Upper lobe of left lung (tissue), 6 donors: ENCODE measurements around the gene MORN1. TPM values are rescaled to one million over a fixed set of nuclear protein-coding genes. Genes with fewer than 3 reads are reported as not detected.

Source experiments
- ATAC-seq, 2 donors: fragments of 200-7000 bp; cut with Tn5 transposase; one replicate each; pipeline ENCODE4 v1.9.1; 2022; ENCODE audit warnings: mild to moderate bottlenecking in 2 of 2, moderate library complexity in 2 of 2; ENCODE audit not compliant: low FRiP score in 2 of 2
- DNase-seq, 2 donors: peaks; one replicate each; pipeline ENCODE4 v3.0.0-alpha.2; 2019 to 2020
- H3K27ac ChIP-seq, 4 donors: fragments of 200-600 bp; sonication (generic); one replicate each; pipeline ENCODE4 v1.5.1; 2016 to 2019
- H3K27me3 ChIP-seq, 4 donors: fragments of 200-600 bp; sonication (generic); one replicate each; pipeline ENCODE4 v1.5.1; 2017 to 2019
- H3K36me3 ChIP-seq, 4 donors: fragments of 200-600 bp; sonication (generic); one replicate each; pipeline ENCODE4 v1.5.1; 2016 to 2019
- H3K4me1 ChIP-seq, 4 donors: fragments of 200-600 bp; sonication (generic); one replicate each; pipeline ENCODE4 v1.5.1; 2018 to 2019
- H3K4me3 ChIP-seq, 4 donors: fragments of 200-600 bp; sonication (generic); one replicate each; pipeline ENCODE4 v1.5.1; 2017 to 2019; ENCODE audit warnings: mild to moderate bottlenecking in 2 of 4, moderate library complexity in 1 of 4
- H3K9me3 ChIP-seq, 4 donors: fragments of 200-600 bp; sonication (generic); one replicate each; pipeline ENCODE4 v1.5.1; 2018 to 2019
- CTCF ChIP-seq, 6 experiments: fragments of 450-650 bp in 4 of 6; fragments of 200-600 bp in 2 of 6; sonication (generic) in 2 of 6; IDR thresholded peaks; one replicate each; pipeline ENCODE4 v1.5.1; 2016 to 2019; ENCODE audit warnings: antibody characterized with exemption in 6 of 6
- EP300 ChIP-seq, 4 donors: sonication (generic); formaldehyde crosslinking; IDR thresholded peaks; one replicate each; pipeline ENCODE4 v1.5.1; 2017; ENCODE audit warnings: antibody characterized with exemption in 4 of 4, control low read depth in 2 of 4
- POLR2A ChIP-seq, 4 donors: fragments of 450-650 bp; IDR thresholded peaks; one replicate each; pipeline ENCODE4 v1.5.1; 2016 to 2017; ENCODE audit warnings: antibody characterized with exemption in 4 of 4, mild to moderate bottlenecking in 2 of 4
- POLR2AphosphoS5 ChIP-seq, 2 donors: sonication (generic); formaldehyde crosslinking; IDR thresholded peaks; one replicate each; pipeline ENCODE4 v1.5.1; 2017; ENCODE audit warnings: antibody characterized with exemption in 2 of 2
- WGBS, 2 donors: methylation state at CpG; one replicate each; pipeline ENCODE4 v1.1.5; 2017 to 2018; 5-methylcytosine and 5-hydroxymethylcytosine counted together
- total RNA-seq, 6 donors: library from RNA; depleted of rRNA in 4 of 6; stranded (reverse); fragments of >200 nt in 4 of 6; gene quantifications; one replicate each; pipeline versions ENCODE4 v1.1.0 to v1.2.1, GENCODE V29; 2016 to 2021
- donor health status: DM: no; HTN: no; CAD: no; lungs with moderate emphysema.
- donor health status: DM: no; HTN: yes; CAD: no; lungs with severe emphysema.

The MORN1 gene
- total RNA-seq, 6 donors from 2014 or later = 8.5 to 23.4 (median 14.6) TPM

GRCh38 chr1:2437617-2438016, 46.3 kb upstream of the MORN1 start:
- Histone ChIP-seq H3K36me3 (no peaks in the 10 kb centered on the region), H3K9me3 (no peaks in the 10 kb centered on the region), H3K27ac (no peak overlapping the region), H3K4me1 (no peaks in the 10 kb centered on the region), H3K4me3 (no peak overlapping the region), H3K27me3 (peaks cover 0 to 3% (median 1%) of the 10 kb centered on the region in 4 donors)
- ATAC-seq (no peak), DNase-seq (no peak)
- TF ChIP-seq POLR2AphosphoS5 (IDR thresholded peaks at IDR 0.05) = no peak
- no peak for TF ChIP-seq CTCF (IDR thresholded peaks at IDR 0.05)
- TF ChIP-seq EP300 (IDR thresholded peaks at IDR 0.05) = no peak
- TF ChIP-seq POLR2A (IDR thresholded peaks at IDR 0.05) = no peak
- WGBS, 2 donors = 90 to 92% methylated on average over 15 of the region's 15 CpGs

GRCh38 chr1:2436876-2437275, 45.5 kb upstream of the MORN1 start:
- Histone ChIP-seq H3K9me3 (no peaks in the 10 kb centered on the region), H3K4me3 (no peak overlapping the region), H3K36me3 (no peaks in the 10 kb centered on the region), H3K27ac (no peak overlapping the region), H3K4me1 (no peaks in the 10 kb centered on the region), H3K27me3 (no peaks in the 10 kb centered on the region)
- DNase-seq (peak in 1 of 2 donors; percentile 62), ATAC-seq (no peak)
- WGBS, 2 donors = 74 to 82% methylated on average over 3 to 7 of the region's 7 CpGs
- no peak for TF ChIP-seq POLR2A (IDR thresholded peaks at IDR 0.05)
- no peak for TF ChIP-seq CTCF (IDR thresholded peaks at IDR 0.05)
- TF ChIP-seq POLR2AphosphoS5 (IDR thresholded peaks at IDR 0.05) = no peak
- TF ChIP-seq EP300 (IDR thresholded peaks at IDR 0.05) = no peak

GRCh38 chr1:2435746-2436355, 44.5 kb upstream of the MORN1 start:
- Histone ChIP-seq H3K9me3 (no peaks in the 10 kb centered on the region), H3K27me3 (no peaks in the 10 kb centered on the region), H3K36me3 (no peaks in the 10 kb centered on the region), H3K4me3 (no peak overlapping the region), H3K4me1 (no peaks in the 10 kb centered on the region), H3K27ac (no peak overlapping the region)
- ATAC-seq (no peak), DNase-seq (no peak)
- 58 to 59% methylated on average over 2 of the region's 2 CpGs for WGBS, 2 donors
- TF ChIP-seq POLR2AphosphoS5 (IDR thresholded peaks at IDR 0.05) (no peak), EP300 (IDR thresholded peaks at IDR 0.05) (no peak), CTCF (IDR thresholded peaks at IDR 0.05) (no peak), POLR2A (IDR thresholded peaks at IDR 0.05) (no peak)

GRCh38 chr1:2435091-2435490, 43.7 kb upstream of the MORN1 start:
- 69 to 75% methylated on average over 5 to 8 of the region's 9 CpGs for WGBS, 2 donors
- TF ChIP-seq CTCF (IDR thresholded peaks at IDR 0.05) (no peak), POLR2A (IDR thresholded peaks at IDR 0.05) (no peak), POLR2AphosphoS5 (IDR thresholded peaks at IDR 0.05) (no peak), EP300 (IDR thresholded peaks at IDR 0.05) (no peak)
- H3K4me3 ChIP-seq = no peak overlapping the region
- no peaks in the 10 kb centered on the region for H3K27me3 ChIP-seq
- no peaks in the 10 kb centered on the region for H3K36me3 ChIP-seq
- peak in 1 of 2 donors; percentile 70 for DNase-seq
- H3K4me1 ChIP-seq = no peaks in the 10 kb centered on the region
- H3K27ac ChIP-seq = no peak overlapping the region
- ATAC-seq = no peak
- peaks cover 0 to 3% (median 0%) of the 10 kb centered on the region in 4 donors for H3K9me3 ChIP-seq
